Lower lobe of right lung (tissue), 2 donors: ENCODE data around the gene TMA7B. TPM values are rescaled to one million over a fixed set of nuclear protein-coding genes. Genes with fewer than 3 reads are reported as not detected.
A peak's percentile ranks its signal among the peaks of the same experiment; 100 is the strongest.

Experiments
- ATAC-seq, 2 donors: fragments of 200-7000 bp; cut with Tn5 transposase; one replicate each; pipeline ENCODE4 v1.9.1; 2020 to 2022; ENCODE audit warnings: mild to moderate bottlenecking in 2 of 2, moderate library complexity in 2 of 2
- DNase-seq: peaks from one replicate; pipeline ENCODE4 v3.0.0-alpha.2; 2020
- H3K27ac ChIP-seq: fragments of 200-600 bp; one replicate; pipeline ENCODE4 v1.8.0; 2022
- H3K27me3 ChIP-seq: fragments of 200-600 bp; one replicate; pipeline ENCODE4 v1.8.0; 2022; ENCODE audit warnings: low read depth
- H3K36me3 ChIP-seq: fragments of 200-600 bp; one replicate; pipeline ENCODE4 v1.8.0; 2022; ENCODE audit warnings: mild to moderate bottlenecking
- H3K4me1 ChIP-seq: fragments of 200-600 bp; one replicate; pipeline ENCODE4 v1.8.0; 2022
- H3K4me3 ChIP-seq: fragments of 200-600 bp; one replicate; pipeline ENCODE4 v1.8.0; 2022; ENCODE audit warnings: mild to moderate bottlenecking
- H3K9me3 ChIP-seq: fragments of 200-600 bp; one replicate; pipeline ENCODE4 v1.8.0; 2022
- CTCF ChIP-seq: fragments of 200-600 bp; IDR thresholded peaks from one replicate; pipeline ENCODE4 v1.8.0; 2022; ENCODE audit warnings: antibody characterized with exemption, mild to moderate bottlenecking
- intact Hi-C: fragments of 100-400 bp; cut with DNase I; formaldehyde crosslinking; loops from one replicate; pipeline ENCODE4 v1.11.0; 2022
- total RNA-seq: library from RNA; stranded (reverse); fragmentation: NEBNext Ultra II Directional; extraction: Animal tissue kit (Norgen Biotek cat#: 25700); gene quantifications from one replicate; pipeline ENCODE4 v1.2.1, GENCODE V29; 2021
- donor health status: DM: no; HTN: yes; CAD: no; lungs with severe emphysema.

TMA7B gene
- total RNA-seq, 1 donor from 2014 or later, result 1.4 TPM

- Histone ChIP-seq H3K9me3 (no peaks in the 10 kb centered on the region), H3K27ac (no peak overlapping the region), H3K27me3 (peaks cover 15% of the 10 kb centered on the region), H3K4me3 (no peak overlapping the region), H3K4me1 (peaks cover 11% of the 10 kb centered on the region), H3K36me3 (no peaks in the 10 kb centered on the region)
- intact Hi-C loops, result no loop called here
- TF ChIP-seq CTCF, result no peak
- no peak for DNase-seq
- ATAC-seq, result peak in 1 of 2 donors; percentile 43
Observed at GRCh38 chr22:39956932-39957664, 3.1 kb upstream of the TMA7B start.

GRCh38 chr22:39958009-39958711 is 2.0 kb upstream of the TMA7B start:
- no peak for ATAC-seq

GRCh38 chr22:39958949-39959639 is 1.1 kb upstream of the TMA7B start:
- Histone ChIP-seq H3K27me3 (peaks cover 15% of the 10 kb centered on the region), H3K36me3 (no peaks in the 10 kb centered on the region), H3K9me3 (no peaks in the 10 kb centered on the region), H3K27ac (no peak overlapping the region), H3K4me3 (no peak overlapping the region), H3K4me1 (peaks cover 11% of the 10 kb centered on the region)
- no peak for DNase-seq
- TF ChIP-seq CTCF, result no peak
- intact Hi-C loops, result no loop called here
- no peak for ATAC-seq

More at GRCh38 chr22:39958009-39958711, 2.0 kb upstream of the TMA7B start:
- H3K27ac ChIP-seq, result no peak overlapping the region
- H3K4me1 ChIP-seq, result peaks cover 11% of the 10 kb centered on the region
- no peaks in the 10 kb centered on the region for H3K36me3 ChIP-seq
- H3K9me3 ChIP-seq, result no peaks in the 10 kb centered on the region
- H3K4me3 ChIP-seq, result no peak overlapping the region
- intact Hi-C loops, result no loop called here
- peaks cover 15% of the 10 kb centered on the region for H3K27me3 ChIP-seq
- no peak for DNase-seq
- TF ChIP-seq CTCF, result no peak

GRCh38 chr22:39960791-39961746 is 872 bp downstream of the TMA7B start:
- no peak for DNase-seq
- peak; percentile 85 to 91 for ATAC-seq
- TF ChIP-seq CTCF, result no peak
- Histone ChIP-seq H3K4me1 (peaks cover 11% of the 10 kb centered on the region), H3K9me3 (no peaks in the 10 kb centered on the region), H3K27ac (no peak overlapping the region), H3K27me3 (peaks cover 15% of the 10 kb centered on the region), H3K36me3 (no peaks in the 10 kb centered on the region), H3K4me3 (no peak overlapping the region)
- intact Hi-C loops, result no loop called here

- no peak overlapping the region for H3K27ac ChIP-seq
- H3K36me3 ChIP-seq, result no peaks in the 10 kb centered on the region
- peaks cover 15% of the 10 kb centered on the region for H3K27me3 ChIP-seq
- H3K4me3 ChIP-seq, result no peak overlapping the region
- ATAC-seq, result no peak
- no peak for TF ChIP-seq CTCF
- no peaks in the 10 kb centered on the region for H3K9me3 ChIP-seq
- no peak for DNase-seq
- peaks cover 8% of the 10 kb centered on the region for H3K4me1 ChIP-seq
- intact Hi-C loops, result no loop called here
Observed at GRCh38 chr22:39962071-39962470, 1.9 kb downstream of the TMA7B start.
